A673 (cell line): ENCODE measurements around the gene WRNIP1. TPM values are rescaled to one million over a fixed set of nuclear protein-coding genes. Genes with fewer than 3 reads are reported as not detected.

ENCODE experiments used
- BruUV-seq: library from RNA; stranded (reverse); fragments of 400-500 nt; replicated peaks from 2 replicates; lab custom pipeline; 2021; lab: Mats Ljungman, UMichigan
- CTCF ChIA-PET: fragments of 300-600 bp; sonication (Branson Sonifier 250); formaldehyde crosslinking; loops from one replicate; lab custom pipeline; 2022; ENCODE audit warnings: antibody characterized with exemption; lab: Charles Lee
- POLR2A ChIA-PET: fragments of 300-600 bp; sonication (Branson Sonifier 250); formaldehyde crosslinking; loops from one replicate; lab custom pipeline; 2022; ENCODE audit warnings: antibody characterized with exemption; ENCODE audit not compliant: low non-redundant PET; lab: Charles Lee
- DNase-seq: peaks from one replicate; pipeline ENCODE4 v3.0.0-alpha.2; 2015; ENCODE audit warnings: low spot score
- H3K27ac ChIP-seq: fragments of 200-600 bp; sonication (generic); 2 replicates; pipeline ENCODE4 v1.5.1; 2016; ENCODE audit warnings: mixed run types, low read depth, mild to moderate bottlenecking, mixed read lengths, antibody characterized with exemption, low read length; ENCODE audit not compliant: poor library complexity, severe bottlenecking
- H3K27me3 ChIP-seq: fragments of 200-600 bp; sonication (generic); replicated peaks from 2 replicates; pipeline ENCODE4 v1.6.1; 2017; ENCODE audit warnings: mixed run types, low read depth, mild to moderate bottlenecking, mixed read lengths, antibody characterized with exemption, low read length; ENCODE audit not compliant: insufficient read depth, poor library complexity
- H3K36me3 ChIP-seq: fragments of 200-600 bp; sonication (generic); 2 replicates; pipeline ENCODE4 v1.6.1; 2016; ENCODE audit warnings: mixed run types, mild to moderate bottlenecking, mixed read lengths, antibody characterized with exemption, low read length; ENCODE audit not compliant: insufficient read depth, poor library complexity, severe bottlenecking
- H3K4me1 ChIP-seq: fragments of 200-600 bp; sonication (generic); 2 replicates; pipeline ENCODE4 v1.6.1; 2017; ENCODE audit warnings: mixed run types, mild to moderate bottlenecking, mixed read lengths, antibody characterized with exemption, low read length; ENCODE audit not compliant: insufficient read depth, poor library complexity, severe bottlenecking
- H3K4me3 ChIP-seq: fragments of 200-600 bp; sonication (generic); 2 replicates; pipeline ENCODE4 v1.5.1; 2016; ENCODE audit warnings: low read depth, mixed run types, mild to moderate bottlenecking, mixed read lengths, low read length; ENCODE audit not compliant: poor library complexity, severe bottlenecking
- H3K9me3 ChIP-seq: fragments of 200-600 bp; sonication (generic); 2 replicates; pipeline ENCODE4 v1.6.1; 2016; ENCODE audit warnings: mixed run types, low read depth, mild to moderate bottlenecking, mixed read lengths, antibody characterized with exemption, low read length; ENCODE audit not compliant: poor library complexity, severe bottlenecking
- CTCF ChIP-seq: fragments of 300-800, 200-600 bp; sonication (generic); conservative IDR thresholded peaks from 2 replicates; pipeline ENCODE4 v1.5.1; 2017; ENCODE audit warnings: low read depth, mild to moderate bottlenecking, antibody characterized with exemption, low read length, moderate library complexity, mixed read lengths
- EZH2 ChIP-seq: fragments of 200-600 bp; sonication (generic); IDR thresholded peaks from 2 replicates; pipeline ENCODE4 v1.6.1; 2017; ENCODE audit warnings: borderline replicate concordance, low read depth, mild to moderate bottlenecking, mixed read lengths, antibody characterized with exemption, low read length; ENCODE audit not compliant: poor library complexity, severe bottlenecking
- intact Hi-C: fragments of 100-400 bp; cut with micrococcal nuclease; formaldehyde crosslinking; loops from one replicate; pipeline ENCODE4 v1.10.0; 2022; ENCODE audit not compliant: unreplicated experiment
- total RNA-seq: library from RNA; stranded (reverse); gene quantifications from 2 replicates; pipeline ENCODE4 v1.2.3, GENCODE V29; 2021

WRNIP1 gene
- total RNA-seq, 1 experiment from 2014 or later: 49.3 TPM

GRCh38 chr6:2831392-2831791 lies 66.2 kb downstream of the WRNIP1 start:
- CTCF ChIA-PET: no interaction called here
- POLR2A ChIA-PET: no interaction called here
- H3K36me3 ChIP-seq: no peaks in the 10 kb centered on the region

GRCh38 chr6:2834262-2834661 lies 69.1 kb downstream of the WRNIP1 start:
- intact Hi-C loops: no loop called here
- H3K36me3 ChIP-seq: no peaks in the 10 kb centered on the region
- no peak overlapping the region for H3K27ac ChIP-seq
- ChIA-PET CTCF (no interaction called here), POLR2A (interaction anchor here (0.6 kb wide), 1 partner anchor 88 kb away, joined by 3 read pairs; no protein-coding TSS in a partner anchor)
- H3K4me1 ChIP-seq: peaks cover 12% of the 10 kb centered on the region
- no peaks in the 10 kb centered on the region for H3K9me3 ChIP-seq
- no peak for DNase-seq
- no peaks in the 10 kb centered on the region for H3K27me3 ChIP-seq
- TF ChIP-seq CTCF: no peak
- TF ChIP-seq EZH2: no peak
- no TSS peak for BruUV-seq
- H3K4me3 ChIP-seq: no peak overlapping the region

More at GRCh38 chr6:2831392-2831791, 66.2 kb downstream of the WRNIP1 start:
- Histone ChIP-seq H3K4me3 (no peak overlapping the region), H3K9me3 (no peaks in the 10 kb centered on the region), H3K27ac (no peak overlapping the region), H3K27me3 (no peaks in the 10 kb centered on the region), H3K4me1 (no peaks in the 10 kb centered on the region)
- intact Hi-C loops: no loop called here
- no TSS peak for BruUV-seq
- TF ChIP-seq EZH2 (no peak), CTCF (no peak)
- DNase-seq: no peak

Other genes starting within 250 kb of the WRNIP1 start
- 0.13 and 0.39 TPM in 2 replicates for gene MYLK4, start 14.5 kb upstream of the WRNIP1 start, total RNA-seq
- gene SERPINB1, start 76.5 kb downstream of the WRNIP1 start, total RNA-seq: 1.3 and 1.9 TPM in 2 replicates
- 4.1 and 4.2 TPM in 2 replicates for gene SERPINB9, start 137.9 kb downstream of the WRNIP1 start, total RNA-seq
- gene SERPINB6, start 206.2 kb downstream of the WRNIP1 start, total RNA-seq: 34.8 and 37.5 TPM in 2 replicates
- gene NQO2, start 234.5 kb downstream of the WRNIP1 start, total RNA-seq: 92.7 and 97.3 TPM in 2 replicates